GM18861 (cell line): ENCODE data around the gene PDZD2.
"Not testable (repeated sequence)": the region's sequence is repeated elsewhere in the genome, so short reads cannot be mapped to it uniquely, and the experiment has no call there.

Experiments
- ATAC-seq: cut with Tn5 transposase; IDR thresholded peaks from one replicate; pipeline ENCODE4 v1.9.1; 2021; ENCODE audit not compliant: unreplicated experiment

PDZD2 gene

GRCh38 chr5:31963358-31964006 is 324.6 kb downstream of the PDZD2 start:
- no peak for ATAC-seq

GRCh38 chr5:31964007-31964360 is 325.1 kb downstream of the PDZD2 start:
- no peak for ATAC-seq

GRCh38 chr5:31965227-31965626 is 326.3 kb downstream of the PDZD2 start:
- no peak for ATAC-seq

- ATAC-seq, result no peak
Observed at GRCh38 chr5:31966936-31967335, 328.0 kb downstream of the PDZD2 start.

- no peak for ATAC-seq
Observed at GRCh38 chr5:31967461-31967860, 328.5 kb downstream of the PDZD2 start.

GRCh38 chr5:31972558-31972957 is 333.6 kb downstream of the PDZD2 start:
- peak; percentile 45 for ATAC-seq

GRCh38 chr5:31975189-31975612 is 336.3 kb downstream of the PDZD2 start:
- ATAC-seq, result not testable (repeated sequence)

- no peak for ATAC-seq
Observed at GRCh38 chr5:31976169-31976568, 337.2 kb downstream of the PDZD2 start.

GRCh38 chr5:31981361-31981945 is 342.5 kb downstream of the PDZD2 start:
- ATAC-seq, result no peak

- ATAC-seq, result no peak
Observed at GRCh38 chr5:31982027-31982426, 343.1 kb downstream of the PDZD2 start.

GRCh38 chr5:31982621-31983020 is 343.7 kb downstream of the PDZD2 start:
- no peak for ATAC-seq

GRCh38 chr5:31983851-31984250 is 344.9 kb downstream of the PDZD2 start:
- no peak for ATAC-seq

GRCh38 chr5:31984691-31985090 is 345.8 kb downstream of the PDZD2 start:
- no peak for ATAC-seq

- ATAC-seq, result no peak
Observed at GRCh38 chr5:31986101-31986500, 347.2 kb downstream of the PDZD2 start.

GRCh38 chr5:31987985-31988710 is 349.2 kb downstream of the PDZD2 start:
- ATAC-seq, result no peak

GRCh38 chr5:31990081-31990650 is 351.2 kb downstream of the PDZD2 start:
- ATAC-seq, result no peak

- no peak for ATAC-seq
Observed at GRCh38 chr5:31990701-31991110, 351.8 kb downstream of the PDZD2 start.

GRCh38 chr5:31992377-31992776 is 353.4 kb downstream of the PDZD2 start:
- no peak for ATAC-seq

- peak; percentile 38 for ATAC-seq
Observed at GRCh38 chr5:31993165-31993961, 354.4 kb downstream of the PDZD2 start.

GRCh38 chr5:31995006-31995405 is 356.1 kb downstream of the PDZD2 start:
- ATAC-seq, result peak; percentile 85

GRCh38 chr5:31995714-31996113 is 356.8 kb downstream of the PDZD2 start:
- no peak for ATAC-seq
